ENCODE data around the gene MIB2.

GRCh38 chr1:1623181-1623630 is 7.9 kb downstream of the MIB2 start:
- no peak for TF ChIP-seq CTCF (IDR thresholded peaks at IDR 0.05)
- no peak for TF ChIP-seq REST (IDR thresholded peaks at IDR 0.05; ENCODE audit: insufficient read depth in 1 of 2, low read depth in 2 of 2, low read length in 1 of 2)
